Measurements from ENCODE around the gene RUNDC3A. TPM values are rescaled to one million over a fixed set of nuclear protein-coding genes. Genes with fewer than 3 reads are reported as not detected.
"Not testable (repeated sequence)": the region's sequence is repeated elsewhere in the genome, so short reads cannot be mapped to it uniquely, and the experiment has no call there.

RUNDC3A gene
- total RNA-seq, 3 donors from 2014 or later (not counting 1 experiment from before 2014, with no cell fraction given) = 0.31 to 0.48 TPM; not detected in 1

DNA sequence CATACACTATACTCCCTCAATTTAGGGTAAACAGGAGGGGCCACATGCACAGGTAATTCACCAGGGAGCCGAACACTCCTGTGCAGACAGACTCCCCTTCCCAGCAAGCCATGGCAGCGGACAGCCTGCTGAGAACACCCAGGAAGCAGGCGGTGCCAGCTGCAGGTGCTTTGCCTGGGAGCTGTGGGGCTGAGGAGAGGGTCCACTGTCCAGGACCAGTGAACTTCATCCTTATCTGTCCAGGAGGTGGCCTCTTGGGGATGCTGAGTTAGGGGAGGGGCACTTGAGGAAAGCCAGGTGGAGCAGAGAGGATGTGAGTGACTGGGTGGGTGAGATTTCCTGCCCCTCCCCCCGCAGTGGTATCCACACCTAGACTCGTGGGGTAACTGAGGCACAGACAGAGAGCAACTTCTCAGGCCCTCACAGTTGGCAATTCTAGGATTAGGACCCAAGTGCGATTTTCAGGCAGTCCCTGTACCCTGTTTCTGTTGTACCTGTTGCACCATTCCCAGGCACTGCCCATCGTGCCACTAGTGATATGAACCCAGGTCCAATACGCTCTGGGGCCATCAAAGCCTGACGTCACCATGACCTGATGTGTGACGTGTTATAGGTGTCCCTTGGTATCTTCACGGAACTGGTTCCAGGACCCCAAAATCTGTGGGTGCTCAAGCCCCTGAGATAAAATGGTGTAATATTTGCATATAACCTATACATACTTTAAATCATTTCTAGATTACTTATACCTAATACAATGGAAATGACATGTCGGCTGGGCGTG lies 37.9 kb downstream of the RUNDC3A start:
- H3K4me3 Mint-ChIP-seq = peak overlapping the region; percentile 97
- no peak for DNase-seq
- H3K4me1 ChIP-seq (ENCODE audit: control insufficient read depth, insufficient read depth, low read length) = peaks cover 61% of the 10 kb centered on the region
- H3K36me3 Mint-ChIP-seq = no peaks in the 10 kb centered on the region
- H3K4me3 ChIP-seq (ENCODE audit: low read length) = no peak overlapping the region
- H3K27me3 ChIP-seq (ENCODE audit: control insufficient read depth, insufficient read depth, low read length) = no peaks in the 10 kb centered on the region
- ATAC-seq = no peak
- TF ChIP-seq, protein P1, sequence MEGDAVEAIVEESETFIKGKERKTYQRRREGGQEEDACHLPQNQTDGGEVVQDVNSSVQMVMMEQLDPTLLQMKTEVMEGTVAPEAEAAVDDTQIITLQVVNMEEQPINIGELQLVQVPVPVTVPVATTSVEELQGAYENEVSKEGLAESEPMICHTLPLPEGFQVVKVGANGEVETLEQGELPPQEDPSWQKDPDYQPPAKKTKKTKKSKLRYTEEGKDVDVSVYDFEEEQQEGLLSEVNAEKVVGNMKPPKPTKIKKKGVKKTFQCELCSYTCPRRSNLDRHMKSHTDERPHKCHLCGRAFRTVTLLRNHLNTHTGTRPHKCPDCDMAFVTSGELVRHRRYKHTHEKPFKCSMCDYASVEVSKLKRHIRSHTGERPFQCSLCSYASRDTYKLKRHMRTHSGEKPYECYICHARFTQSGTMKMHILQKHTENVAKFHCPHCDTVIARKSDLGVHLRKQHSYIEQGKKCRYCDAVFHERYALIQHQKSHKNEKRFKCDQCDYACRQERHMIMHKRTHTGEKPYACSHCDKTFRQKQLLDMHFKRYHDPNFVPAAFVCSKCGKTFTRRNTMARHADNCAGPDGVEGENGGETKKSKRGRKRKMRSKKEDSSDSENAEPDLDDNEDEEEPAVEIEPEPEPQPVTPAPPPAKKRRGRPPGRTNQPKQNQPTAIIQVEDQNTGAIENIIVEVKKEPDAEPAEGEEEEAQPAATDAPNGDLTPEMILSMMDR (IDR thresholded peaks at IDR 0.05) = no peak
- H3K9me3 ChIP-seq (ENCODE audit: control insufficient read depth, insufficient read depth, low read length) = no peaks in the 10 kb centered on the region
- no peaks in the 10 kb centered on the region for H3K9me3 Mint-ChIP-seq
- intact Hi-C loops (cut with micrococcal nuclease) = loop anchor here (5.0 kb wide), 1 partner anchor 134 kb away; no protein-coding TSS in a partner anchor
- peaks cover 16 to 29% of the 10 kb centered on the region in 2 donors for H3K4me1 Mint-ChIP-seq
- peak overlapping the region; percentile 76 to 85 for H3K27ac Mint-ChIP-seq
- peak overlapping the region; percentile 35 for H3K27ac ChIP-seq (ENCODE audit: low read length)
- WGBS (ENCODE audit: insufficient coverage) = 71% methylated on average over 12 of the region's 13 CpGs
- peaks cover under 1% of the 10 kb centered on the region for H3K36me3 ChIP-seq (ENCODE audit: control insufficient read depth, insufficient read depth, low read length)
- H3K27me3 Mint-ChIP-seq (ENCODE audit: low read depth in 2 of 2) = peaks cover 19 to 22% of the 10 kb centered on the region in 2 donors

DNA sequence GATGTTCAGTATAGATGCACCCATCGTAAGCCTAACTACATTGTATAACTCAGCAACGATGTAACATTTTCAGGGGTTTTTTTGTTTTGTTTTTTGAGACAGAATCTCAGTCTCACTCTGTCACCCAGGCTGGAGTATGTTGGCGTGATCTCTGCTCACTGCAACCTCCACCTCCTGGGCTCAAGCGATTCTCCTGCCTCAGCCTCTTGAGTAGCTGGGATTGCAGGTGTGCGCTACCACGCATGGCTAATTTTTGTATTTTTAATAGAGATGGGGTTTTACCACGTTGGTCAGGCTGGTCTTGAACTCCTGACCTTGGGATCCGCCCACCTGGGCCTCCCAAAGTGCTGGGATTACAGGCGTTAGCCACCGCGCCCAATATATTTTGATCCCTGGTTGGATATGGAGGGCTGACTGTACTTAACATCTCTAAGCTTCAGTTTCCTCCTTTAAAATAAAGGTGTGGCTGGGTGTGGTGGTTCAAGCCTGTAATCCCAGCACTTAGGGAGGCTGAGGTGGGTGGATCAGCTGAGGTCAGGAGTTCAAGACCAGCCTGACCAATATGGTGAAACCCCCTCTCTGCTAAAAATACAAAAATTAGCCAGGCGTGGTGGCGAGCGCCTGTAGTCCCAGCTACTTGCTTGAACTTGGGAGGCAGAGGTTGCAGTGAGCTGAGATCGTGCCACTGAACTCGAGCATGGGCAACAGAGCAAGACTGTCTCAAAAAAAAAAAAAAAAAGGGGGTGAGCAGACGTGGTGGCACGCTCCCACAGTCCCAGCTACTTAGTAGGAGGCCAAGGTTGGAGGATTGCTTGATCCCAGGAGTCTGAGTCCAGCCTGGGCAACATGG lies 39.0 kb downstream of the RUNDC3A start:
- not testable (repeated sequence) for H3K27ac Mint-ChIP-seq; H3K9me3 Mint-ChIP-seq; H3K36me3 Mint-ChIP-seq; DNase-seq; ATAC-seq; H3K4me3 ChIP-seq (ENCODE audit: low read length); H3K4me3 Mint-ChIP-seq; H3K27me3 ChIP-seq (ENCODE audit: control insufficient read depth, insufficient read depth, low read length); H3K9me3 ChIP-seq (ENCODE audit: control insufficient read depth, insufficient read depth, low read length); H3K36me3 ChIP-seq (ENCODE audit: control insufficient read depth, insufficient read depth, low read length)
- H3K4me1 Mint-ChIP-seq = peaks cover 16 to 29% of the 10 kb centered on the region in 2 donors
- peaks cover 12 to 17% of the 10 kb centered on the region in 2 donors for H3K27me3 Mint-ChIP-seq (ENCODE audit: low read depth in 2 of 2)
- WGBS (ENCODE audit: insufficient coverage) = 80% methylated on average over 14 of the region's 18 CpGs
- H3K27ac ChIP-seq (ENCODE audit: low read length) = peak overlapping the region; percentile 24
- H3K4me1 ChIP-seq (ENCODE audit: control insufficient read depth, insufficient read depth, low read length) = peaks cover 61% of the 10 kb centered on the region
- intact Hi-C loops (cut with micrococcal nuclease) = loop anchor here (5.0 kb wide), 1 partner anchor 135 kb away; no protein-coding TSS in a partner anchor

DNA sequence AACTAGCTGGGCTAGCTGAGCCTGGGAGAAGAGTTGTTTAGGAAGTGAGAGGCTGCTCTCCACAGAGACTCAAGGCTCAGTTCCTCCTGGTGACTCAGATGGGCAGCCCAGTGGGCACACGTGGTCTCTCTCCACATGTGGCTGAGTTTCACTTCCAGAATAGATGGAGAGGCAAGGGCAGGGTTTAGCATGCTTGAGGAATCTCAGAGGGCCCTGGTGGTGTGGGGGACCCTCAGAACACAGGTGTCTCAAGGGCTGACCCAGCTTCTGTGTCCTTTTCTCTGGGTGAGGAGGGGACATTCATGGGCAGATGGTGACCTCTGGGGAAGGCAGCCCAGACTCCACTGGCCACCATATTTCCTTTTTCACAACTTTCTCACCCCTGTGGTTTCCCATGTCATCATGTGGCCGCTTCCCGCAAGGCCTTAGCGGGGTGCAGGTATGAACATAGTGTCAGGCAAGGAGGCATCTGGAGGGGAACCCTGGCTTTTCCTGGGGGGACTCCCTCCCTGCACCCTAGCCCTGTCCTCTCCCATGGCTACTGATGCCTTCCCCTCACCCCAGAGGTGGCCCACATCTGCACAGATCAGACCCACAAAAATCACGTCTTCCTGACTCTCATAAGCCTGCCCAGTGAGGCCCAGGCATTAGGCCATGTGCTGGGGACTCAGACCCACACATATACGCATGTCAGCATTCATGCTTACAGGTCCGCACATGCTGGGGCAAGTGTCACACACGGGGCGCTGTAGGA lies 40.0 kb downstream of the RUNDC3A start:
- DNase-seq = peak in 1 of 2 donors; percentile 28
- H3K9me3 ChIP-seq (ENCODE audit: control insufficient read depth, insufficient read depth, low read length) = no peaks in the 10 kb centered on the region
- H3K27me3 ChIP-seq (ENCODE audit: control insufficient read depth, insufficient read depth, low read length) = no peaks in the 10 kb centered on the region
- intact Hi-C loops (cut with micrococcal nuclease) = loop anchor here (5.0 kb wide), 1 partner anchor 136 kb away; no protein-coding TSS in a partner anchor
- H3K4me3 ChIP-seq (ENCODE audit: low read length) = no peak overlapping the region
- peak overlapping the region; percentile 24 for H3K27ac ChIP-seq (ENCODE audit: low read length)
- Mint-ChIP-seq H3K9me3 (no peaks in the 10 kb centered on the region), H3K4me3 (peak overlapping the region; percentile 15), H3K36me3 (no peaks in the 10 kb centered on the region), H3K27ac (peak overlapping the region in 1 of 2 donors; percentile 36), H3K4me1 (peaks cover 16 to 29% of the 10 kb centered on the region in 2 donors), H3K27me3 (ENCODE audit: low read depth in 2 of 2) (peaks cover 7 to 8% of the 10 kb centered on the region in 2 donors)
- 43% methylated on average over 9 of the region's 9 CpGs for WGBS (ENCODE audit: insufficient coverage)
- peaks cover 7% of the 10 kb centered on the region for H3K36me3 ChIP-seq (ENCODE audit: control insufficient read depth, insufficient read depth, low read length)
- peaks cover 65% of the 10 kb centered on the region for H3K4me1 ChIP-seq (ENCODE audit: control insufficient read depth, insufficient read depth, low read length)
- no peak for ATAC-seq
- TF ChIP-seq, protein P1 (IDR thresholded peaks at IDR 0.05) = no peak
